Esophagus (tissue), 2 donors: Measurements from ENCODE around the gene IMMP2L. TPM values are rescaled to one million over a fixed set of nuclear protein-coding genes. Genes with fewer than 3 reads are reported as not detected.

Experiments used
- H3K27ac ChIP-seq, 2 donors: one replicate each; pipeline ENCODE4 v1.5.1; 2013; ENCODE audit warnings: low read depth in 2 of 2, mild to moderate bottlenecking in 2 of 2, inconsistent platforms in 1 of 2, low read length in 1 of 2, moderate library complexity in 1 of 2
- H3K27me3 ChIP-seq, 2 donors: one replicate each; pipeline ENCODE4 v1.6.1; 2013; ENCODE audit warnings: low read length in 2 of 2, control low read depth in 1 of 2, mild to moderate bottlenecking in 1 of 2; ENCODE audit not compliant: insufficient read depth in 2 of 2, control insufficient read depth in 1 of 2
- H3K36me3 ChIP-seq, 2 donors: one replicate each; pipeline ENCODE4 v1.6.1; 2013; ENCODE audit warnings: low read length in 1 of 2; ENCODE audit not compliant: control insufficient read depth in 2 of 2, insufficient read depth in 2 of 2
- H3K4me1 ChIP-seq, 2 donors: one replicate each; pipeline ENCODE4 v1.6.1; 2013; ENCODE audit warnings: low read length in 1 of 2; ENCODE audit not compliant: control insufficient read depth in 2 of 2, insufficient read depth in 2 of 2
- H3K4me3 ChIP-seq, 2 donors: one replicate each; pipeline ENCODE4 v1.5.1; 2013; ENCODE audit warnings: low read length in 2 of 2, mild to moderate bottlenecking in 2 of 2, low read depth in 1 of 2, moderate library complexity in 1 of 2
- H3K9me3 ChIP-seq, 2 donors: one replicate each; pipeline ENCODE4 v1.6.1; 2013; ENCODE audit warnings: mild to moderate bottlenecking in 2 of 2, low read depth in 1 of 2, low read length in 1 of 2, moderate library complexity in 1 of 2; ENCODE audit not compliant: control insufficient read depth in 2 of 2, insufficient read depth in 1 of 2
- WGBS, 2 donors: extraction: QIAGEN DNeasy Blood & Tissue Kit; methylation state at CpG; one replicate each; pipeline ENCODE4 v1.1.7; 2013; 5-methylcytosine and 5-hydroxymethylcytosine counted together
- polyA plus RNA-seq, 2 donors: library from polyadenylated mRNA; stranded (reverse); fragments of 200-250 nt; gene quantifications; one replicate each; pipeline ENCODE4 v1.2.3, GENCODE V29; 2013
- donor health status: healthy with polysubstance abuse.
- donor health status: Bipolar disorder and iron deficiency.

Gene IMMP2L
- polyA plus RNA-seq, 2 donors, result 6.5 to 14.5 TPM

- no peak overlapping the region for H3K27ac ChIP-seq
- 27 to 61% methylated on average over 1 of the region's 1 CpG for WGBS, 2 donors
- H3K4me1 ChIP-seq, result no peaks in the 10 kb centered on the region
- no peak overlapping the region for H3K4me3 ChIP-seq
- H3K9me3 ChIP-seq, result no peaks in the 10 kb centered on the region
- H3K27me3 ChIP-seq, result no peaks in the 10 kb centered on the region
- H3K36me3 ChIP-seq, result no peaks in the 10 kb centered on the region
These were observed 829.1 kb downstream of the IMMP2L start for GRCh38 chr7:110733221-110733620.

GRCh38 chr7:110724811-110725210 lies 837.5 kb downstream of the IMMP2L start:
- WGBS, 2 donors, result 65 to 73% methylated on average over 6 of the region's 6 CpGs
- no peaks in the 10 kb centered on the region for H3K9me3 ChIP-seq
- no peak overlapping the region for H3K4me3 ChIP-seq
- H3K4me1 ChIP-seq, result no peaks in the 10 kb centered on the region
- H3K36me3 ChIP-seq, result no peaks in the 10 kb centered on the region
- H3K27ac ChIP-seq, result no peak overlapping the region
- no peaks in the 10 kb centered on the region for H3K27me3 ChIP-seq

GRCh38 chr7:110721395-110721794 lies 840.9 kb downstream of the IMMP2L start:
- Histone ChIP-seq H3K9me3 (no peaks in the 10 kb centered on the region), H3K36me3 (no peaks in the 10 kb centered on the region), H3K4me3 (no peak overlapping the region), H3K27ac (no peak overlapping the region), H3K4me1 (no peaks in the 10 kb centered on the region), H3K27me3 (no peaks in the 10 kb centered on the region)
- 95 to 97% methylated on average over 2 of the region's 2 CpGs for WGBS, 2 donors

- H3K36me3 ChIP-seq, result no peaks in the 10 kb centered on the region
- no peak overlapping the region for H3K4me3 ChIP-seq
- H3K27me3 ChIP-seq, result no peaks in the 10 kb centered on the region
- H3K27ac ChIP-seq, result no peak overlapping the region
- H3K9me3 ChIP-seq, result no peaks in the 10 kb centered on the region
- H3K4me1 ChIP-seq, result no peaks in the 10 kb centered on the region
- WGBS, 2 donors, result 90 to 91% methylated on average over 3 of the region's 3 CpGs
These were observed 841.7 kb downstream of the IMMP2L start for GRCh38 chr7:110720626-110721025.

GRCh38 chr7:110719741-110720140 lies 842.6 kb downstream of the IMMP2L start:
- no peaks in the 10 kb centered on the region for H3K4me1 ChIP-seq
- H3K27me3 ChIP-seq, result no peaks in the 10 kb centered on the region
- H3K36me3 ChIP-seq, result no peaks in the 10 kb centered on the region
- no peaks in the 10 kb centered on the region for H3K9me3 ChIP-seq
- H3K27ac ChIP-seq, result no peak overlapping the region
- 75 to 80% methylated on average over 3 of the region's 3 CpGs for WGBS, 2 donors
- no peak overlapping the region for H3K4me3 ChIP-seq

- no peaks in the 10 kb centered on the region for H3K27me3 ChIP-seq
These were observed 843.6 kb downstream of the IMMP2L start for GRCh38 chr7:110718503-110719205.

GRCh38 chr7:110704225-110704624 lies 858.1 kb downstream of the IMMP2L start:
- no peak overlapping the region for H3K27ac ChIP-seq
- H3K4me1 ChIP-seq, result no peaks in the 10 kb centered on the region
- no peaks in the 10 kb centered on the region for H3K36me3 ChIP-seq
- no peaks in the 10 kb centered on the region for H3K9me3 ChIP-seq
- 92 to 96% methylated on average over 2 of the region's 2 CpGs for WGBS, 2 donors
- no peaks in the 10 kb centered on the region for H3K27me3 ChIP-seq
- no peak overlapping the region for H3K4me3 ChIP-seq

More at GRCh38 chr7:110718503-110719205, 843.6 kb downstream of the IMMP2L start:
- H3K27ac ChIP-seq, result no peak overlapping the region
- H3K9me3 ChIP-seq, result no peaks in the 10 kb centered on the region
- H3K36me3 ChIP-seq, result no peaks in the 10 kb centered on the region
- H3K4me3 ChIP-seq, result no peak overlapping the region
- WGBS, 2 donors, result 62 to 68% methylated on average over 3 of the region's 3 CpGs
- H3K4me1 ChIP-seq, result no peaks in the 10 kb centered on the region

GRCh38 chr7:110698576-110698975 lies 863.7 kb downstream of the IMMP2L start:
- no peak overlapping the region for H3K4me3 ChIP-seq
- no peak overlapping the region for H3K27ac ChIP-seq
- H3K4me1 ChIP-seq, result no peaks in the 10 kb centered on the region
- H3K9me3 ChIP-seq, result no peaks in the 10 kb centered on the region
- WGBS, 2 donors, result 89% methylated on average over 3 of the region's 3 CpGs
- no peaks in the 10 kb centered on the region for H3K36me3 ChIP-seq
- H3K27me3 ChIP-seq, result no peaks in the 10 kb centered on the region

GRCh38 chr7:110693344-110693743 lies 868.9 kb downstream of the IMMP2L start:
- Histone ChIP-seq H3K4me3 (no peak overlapping the region), H3K27me3 (no peaks in the 10 kb centered on the region), H3K27ac (no peak overlapping the region), H3K36me3 (no peaks in the 10 kb centered on the region), H3K4me1 (no peaks in the 10 kb centered on the region), H3K9me3 (no peaks in the 10 kb centered on the region)

- Histone ChIP-seq H3K9me3 (no peaks in the 10 kb centered on the region), H3K4me3 (no peak overlapping the region), H3K4me1 (no peaks in the 10 kb centered on the region), H3K27ac (no peak overlapping the region), H3K36me3 (no peaks in the 10 kb centered on the region), H3K27me3 (no peaks in the 10 kb centered on the region)
- WGBS, 2 donors, result 76 to 83% methylated on average over 2 of the region's 2 CpGs
These were observed 873.4 kb downstream of the IMMP2L start for GRCh38 chr7:110688908-110689307.
